Right hindlimb (tissue), 1 donor: ENCODE data around the gene MUCL3.
"Not testable (repeated sequence)": the region's sequence is repeated elsewhere in the genome, so short reads cannot be mapped to it uniquely, and the experiment has no call there.

ENCODE experiments used
- DNase-seq: peaks from one replicate; pipeline ENCODE4 v3.0.0-alpha.2; 2018

Gene MUCL3

DNA sequence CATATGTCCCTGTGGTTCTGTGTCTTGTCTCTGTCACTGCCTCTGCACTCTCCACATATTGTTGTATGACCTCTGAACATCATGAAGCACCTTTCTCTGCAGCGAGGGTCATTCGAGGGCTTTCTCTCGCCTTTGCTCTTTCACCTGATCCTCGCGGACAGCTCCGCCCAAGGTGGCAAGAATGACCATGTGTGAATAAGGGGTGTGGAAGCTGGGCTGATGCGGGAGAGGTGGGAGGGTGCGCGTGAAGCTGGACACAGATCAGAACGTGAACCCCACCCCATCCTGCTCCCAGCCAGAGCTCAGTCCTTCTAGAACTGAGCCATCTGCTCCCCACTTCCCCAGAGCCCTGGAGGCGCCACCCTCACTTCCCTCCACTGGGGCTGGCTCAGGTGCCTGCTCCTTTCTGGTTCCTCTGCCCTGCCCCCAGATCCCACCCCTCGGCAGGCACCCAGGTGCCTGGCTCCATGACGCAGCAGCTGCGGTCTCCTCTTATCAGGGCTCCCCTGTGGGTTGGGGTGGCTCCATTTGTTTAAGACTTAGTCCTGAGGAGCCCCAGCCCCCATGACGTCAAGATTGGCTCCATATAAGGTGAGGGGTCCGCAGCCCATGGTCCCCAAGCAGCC is at the start of gene MUCL3:
TSS of gene MUCL3 (plus strand) at position 613 of the 626 bp plus-strand sequence. CDS start 27 bp downstream, outside the sequence.
- DNase-seq: no peak

DNA sequence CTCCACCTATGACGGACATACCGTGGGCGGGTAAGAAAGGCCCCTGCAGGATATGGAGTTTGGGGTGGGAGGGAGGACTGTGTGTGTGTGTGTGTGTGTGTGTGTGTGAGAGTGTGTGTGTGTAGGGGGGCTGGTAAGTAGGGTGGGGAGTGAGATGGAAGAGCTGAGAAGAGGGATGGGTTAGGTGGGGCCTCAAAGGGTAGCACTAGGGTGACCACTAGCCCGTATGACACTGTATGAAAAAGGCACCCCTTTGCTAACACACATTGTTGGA is 49.4 kb upstream of the MUCL3 start:
- DNase-seq: no peak

DNA sequence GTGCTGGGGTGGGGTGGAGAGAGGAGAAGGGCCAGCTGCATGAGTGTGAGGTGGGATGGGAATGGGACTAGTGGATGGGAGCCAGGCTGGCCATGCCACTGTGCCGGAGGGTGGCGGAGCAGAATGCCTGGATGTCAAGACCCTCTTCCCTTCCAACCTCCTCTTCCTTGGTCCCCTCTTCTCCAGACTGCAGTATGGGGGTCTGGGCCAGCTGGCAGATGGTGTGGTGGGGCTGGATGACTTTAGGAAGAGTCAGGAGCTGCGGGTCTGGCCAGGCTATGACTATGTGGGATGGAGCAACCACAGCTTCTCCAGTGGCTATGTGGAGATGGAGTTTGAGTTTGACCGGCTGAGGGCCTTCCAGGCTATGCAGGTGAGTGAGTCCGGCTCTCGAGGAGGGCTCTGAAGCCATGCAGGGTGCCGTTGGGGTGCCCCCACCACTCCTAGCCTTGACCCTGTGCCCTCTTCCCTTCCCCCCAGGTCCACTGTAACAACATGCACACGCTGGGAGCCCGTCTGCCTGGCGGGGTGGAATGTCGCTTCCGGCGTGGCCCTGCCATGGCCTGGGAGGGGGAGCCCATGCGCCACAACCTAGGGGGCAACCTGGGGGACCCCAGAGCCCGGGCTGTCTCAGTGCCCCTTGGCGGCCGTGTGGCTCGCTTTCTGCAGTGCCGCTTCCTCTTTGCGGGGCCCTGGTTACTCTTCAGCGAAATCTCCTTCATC is 48.8 kb upstream of the MUCL3 start:
- no peak for DNase-seq

DNA sequence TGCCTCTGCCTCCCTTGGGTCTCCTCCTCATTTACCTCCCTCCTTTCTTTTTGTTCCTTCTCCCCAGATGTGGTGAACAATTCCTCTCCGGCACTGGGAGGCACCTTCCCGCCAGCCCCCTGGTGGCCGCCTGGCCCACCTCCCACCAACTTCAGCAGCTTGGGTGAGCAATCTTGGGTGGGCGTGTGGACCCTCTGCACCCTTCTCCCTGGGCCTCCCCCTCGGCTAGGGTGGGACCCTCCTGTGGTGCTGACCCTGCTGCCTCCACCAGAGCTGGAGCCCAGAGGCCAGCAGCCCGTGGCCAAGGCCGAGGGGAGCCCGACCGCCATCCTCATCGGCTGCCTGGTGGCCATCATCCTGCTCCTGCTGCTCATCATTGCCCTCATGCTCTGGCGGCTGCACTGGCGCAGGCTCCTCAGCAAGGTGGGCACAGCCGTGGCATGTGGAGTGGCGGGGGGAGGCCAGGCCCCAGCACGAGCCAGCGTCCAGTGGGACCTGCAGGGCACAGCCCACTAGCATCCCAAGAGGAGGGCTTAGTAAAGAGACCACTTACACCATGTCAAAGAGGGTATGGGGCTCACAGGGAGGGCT is 47.7 kb upstream of the MUCL3 start:
- no peak for DNase-seq

- no peak for DNase-seq
Observed at GRCh38 chr6:30893666-30894065, 47.1 kb upstream of the MUCL3 start.

GRCh38 chr6:30894381-30894780 is 46.4 kb upstream of the MUCL3 start:
- no peak for DNase-seq

DNA sequence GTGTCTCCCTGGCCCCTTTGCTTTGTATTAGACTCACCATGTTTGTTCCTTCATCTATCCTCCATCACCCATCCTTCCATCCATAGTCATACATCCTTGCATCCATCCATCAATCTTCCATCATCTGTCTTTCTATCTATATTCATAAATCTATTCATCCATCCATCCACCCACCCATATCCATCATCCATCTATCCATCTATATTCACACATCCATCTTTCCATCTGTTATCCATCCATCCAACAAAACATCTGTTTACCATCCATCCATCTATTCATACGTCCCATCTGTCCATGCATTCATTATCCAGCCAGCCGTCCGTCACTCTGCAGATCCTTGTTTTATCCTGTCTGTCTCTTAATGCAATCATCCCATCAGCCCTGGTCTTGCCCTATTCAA is 45.8 kb upstream of the MUCL3 start:
- no peak for DNase-seq

- no peak for DNase-seq
Observed at GRCh38 chr6:30895343-30895742, 45.4 kb upstream of the MUCL3 start.

GRCh38 chr6:30896541-30896940 is 44.2 kb upstream of the MUCL3 start:
- DNase-seq: no peak

- no peak for DNase-seq
Observed at GRCh38 chr6:30897882-30898281, 42.9 kb upstream of the MUCL3 start.

GRCh38 chr6:30898750-30899360 is 41.9 kb upstream of the MUCL3 start:
- no peak for DNase-seq

DNA sequence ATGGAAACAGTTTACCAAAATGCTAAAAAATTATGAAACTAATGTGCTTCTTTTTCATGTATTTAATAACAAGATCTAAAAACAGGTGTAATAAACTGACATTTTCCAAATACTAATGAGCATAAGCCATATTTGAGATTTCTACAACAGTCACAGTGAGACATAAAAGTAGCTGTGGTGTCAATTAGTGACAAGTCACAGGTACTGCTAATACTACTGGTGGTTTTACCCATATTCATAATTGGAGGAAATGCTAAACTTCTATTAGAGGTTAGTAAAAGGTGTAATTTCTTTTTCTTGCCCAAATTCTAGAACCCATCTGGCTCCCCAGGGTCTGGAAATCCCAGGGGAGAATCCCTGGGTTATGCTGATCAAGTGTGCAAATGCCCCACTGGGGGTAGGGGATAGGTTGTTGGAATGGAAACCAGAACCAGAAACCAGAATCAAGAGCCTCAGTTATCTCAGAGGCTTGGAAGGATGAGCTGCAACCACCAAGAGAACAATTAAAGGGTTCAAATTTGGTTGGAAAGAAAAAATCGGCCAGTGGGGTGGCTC is 39.8 kb upstream of the MUCL3 start:
- DNase-seq: no peak

DNA sequence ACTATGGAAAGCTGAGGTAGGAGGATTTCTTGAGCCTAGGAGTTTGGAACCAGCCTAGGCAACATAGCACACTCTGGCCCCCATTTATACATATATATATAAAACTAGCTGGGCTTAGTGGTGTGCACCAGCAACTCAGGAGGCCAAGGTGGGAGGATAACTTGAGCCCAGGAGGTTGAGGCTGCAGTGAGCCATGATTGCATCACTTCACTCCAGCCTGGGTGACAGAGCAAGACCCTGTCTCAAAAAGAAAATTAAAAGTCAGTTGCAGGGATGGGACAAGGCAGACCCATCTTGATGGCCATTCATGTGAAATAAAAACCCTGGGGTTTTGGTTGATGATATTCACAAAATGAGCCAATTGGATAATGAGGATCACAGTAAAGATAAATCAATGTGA is 39.3 kb upstream of the MUCL3 start:
- DNase-seq: no peak

- DNase-seq: not testable (repeated sequence)
Observed at GRCh38 chr6:30902196-30902595, 38.6 kb upstream of the MUCL3 start.

- no peak for DNase-seq
Observed at GRCh38 chr6:30902709-30903108, 38.1 kb upstream of the MUCL3 start.

DNA sequence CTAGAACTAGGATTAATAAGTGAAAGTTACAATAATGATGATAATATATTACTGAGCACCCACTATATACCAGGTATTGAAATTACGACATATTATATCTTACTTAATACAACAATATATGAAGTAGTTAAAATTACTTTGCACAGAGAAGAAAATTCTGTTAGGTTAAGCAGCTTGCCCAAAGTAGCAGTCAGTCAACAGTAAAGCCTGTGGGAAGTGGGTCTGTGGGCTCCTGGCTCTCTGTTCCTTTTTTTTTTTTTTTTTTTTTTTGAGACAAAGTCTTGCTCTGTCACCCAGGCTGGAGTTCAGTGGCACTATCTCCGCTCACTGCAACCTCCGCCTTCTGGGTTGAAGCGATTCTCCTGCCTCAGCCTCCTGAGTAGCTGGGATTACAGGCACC is 37.5 kb upstream of the MUCL3 start:
- DNase-seq: no peak

DNA sequence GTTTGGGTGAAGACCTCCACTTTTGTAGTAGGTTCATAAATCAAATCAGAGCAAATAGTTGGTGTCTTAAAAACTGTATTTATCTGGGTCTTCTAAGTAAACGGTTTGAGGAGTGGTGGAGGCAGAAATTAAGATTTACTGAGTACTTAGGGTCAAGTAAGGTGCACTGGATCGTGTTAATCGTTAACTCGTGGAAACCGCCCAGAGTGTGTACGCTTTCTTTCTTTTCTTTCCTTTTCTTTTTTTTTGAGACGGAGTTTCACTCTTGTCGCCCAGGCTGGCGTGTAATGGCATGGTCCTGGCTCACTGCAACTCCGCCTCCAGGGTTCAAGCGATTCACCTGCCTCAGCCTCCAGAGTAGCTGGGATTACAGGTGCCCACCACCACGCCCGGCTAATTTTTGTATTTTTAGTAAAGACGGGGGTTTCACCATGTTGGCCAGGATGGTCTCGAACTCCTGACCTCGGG is 33.4 kb upstream of the MUCL3 start:
- not testable (repeated sequence) for DNase-seq

DNA sequence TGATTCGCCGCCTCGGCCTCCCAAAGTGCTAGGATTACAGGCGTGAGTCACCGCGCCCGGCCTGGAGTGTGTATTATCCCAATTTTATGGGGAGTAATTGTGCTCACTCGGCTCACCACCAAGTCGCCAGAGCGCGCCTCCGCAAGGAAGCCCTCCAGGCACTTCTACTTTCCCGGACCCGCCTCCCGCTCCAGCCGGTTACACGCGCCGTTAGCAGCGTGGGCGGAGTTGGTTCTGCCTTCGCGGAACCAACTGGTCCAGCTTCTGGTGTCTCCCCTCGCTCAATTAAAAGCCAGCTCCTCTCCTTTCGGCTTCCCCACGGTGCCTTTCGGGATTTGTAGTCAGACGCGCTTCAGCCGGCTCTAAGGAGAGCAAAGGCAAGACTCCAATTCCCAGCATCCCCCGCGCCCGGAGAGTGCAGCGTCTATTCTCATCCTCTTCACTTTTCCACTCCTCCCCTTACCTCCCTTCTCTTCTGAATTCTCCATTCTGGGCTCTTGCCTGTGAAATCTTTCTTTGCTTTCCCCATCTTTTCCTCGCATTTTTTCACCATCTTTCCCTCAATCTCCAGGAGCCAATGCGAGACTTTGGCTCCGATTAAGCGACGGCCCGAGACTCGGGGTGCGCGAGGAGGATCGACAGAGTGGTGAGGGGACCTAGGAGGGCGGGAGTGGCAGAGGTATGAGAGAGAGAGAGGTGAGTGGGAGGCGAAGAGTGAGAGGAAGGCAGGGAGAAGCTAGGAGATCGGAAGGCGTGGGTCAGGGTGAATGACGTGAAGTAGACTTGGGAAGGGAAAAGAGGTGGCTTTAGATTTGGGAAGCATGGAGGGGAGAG is 32.8 kb upstream of the MUCL3 start, which contains the start of gene GTF2H4:
TSS of gene GTF2H4 (plus strand) at position 450 of the 834 bp plus-strand sequence.
- peak; percentile 99 for DNase-seq

DNA sequence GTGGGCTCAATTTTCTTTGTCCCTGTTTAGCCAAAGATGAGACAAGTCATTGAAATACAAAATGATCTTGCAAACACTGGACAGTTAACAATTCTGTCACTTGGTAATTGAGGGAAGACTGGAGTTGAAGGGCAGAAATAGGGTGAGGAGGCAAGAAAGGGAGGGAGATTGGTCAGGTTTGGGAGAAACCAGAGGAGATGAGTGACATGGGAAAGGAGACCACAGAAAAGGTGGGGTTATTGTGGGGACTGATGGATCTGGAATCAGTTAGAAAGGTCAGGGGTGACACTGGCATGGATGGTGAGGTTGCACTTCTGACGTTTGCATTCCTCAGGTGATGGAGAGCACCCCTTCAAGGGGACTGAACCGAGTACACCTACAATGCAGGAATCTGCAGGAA is 32.1 kb upstream of the MUCL3 start:
- DNase-seq: no peak

DNA sequence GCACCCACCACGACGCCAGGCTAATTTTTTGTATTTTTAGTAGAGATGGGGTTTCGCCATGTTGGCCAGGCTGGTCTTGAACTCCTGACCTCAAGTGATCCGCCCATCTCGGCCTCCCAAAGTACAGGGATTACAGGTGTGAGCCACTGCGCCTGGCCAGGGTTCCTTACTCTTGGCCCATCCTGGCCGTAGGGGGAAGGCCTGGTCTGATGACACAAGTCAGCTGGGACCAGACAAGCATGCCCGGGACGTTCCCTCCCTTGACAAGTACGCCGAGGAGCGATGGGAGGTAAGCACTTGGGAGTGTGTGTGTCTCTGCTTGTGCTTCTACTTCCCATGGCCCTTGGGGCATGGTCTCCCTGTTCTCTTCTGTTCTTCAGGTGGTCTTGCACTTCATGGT is 30.3 kb upstream of the MUCL3 start:
- DNase-seq: not testable (repeated sequence)

DNA sequence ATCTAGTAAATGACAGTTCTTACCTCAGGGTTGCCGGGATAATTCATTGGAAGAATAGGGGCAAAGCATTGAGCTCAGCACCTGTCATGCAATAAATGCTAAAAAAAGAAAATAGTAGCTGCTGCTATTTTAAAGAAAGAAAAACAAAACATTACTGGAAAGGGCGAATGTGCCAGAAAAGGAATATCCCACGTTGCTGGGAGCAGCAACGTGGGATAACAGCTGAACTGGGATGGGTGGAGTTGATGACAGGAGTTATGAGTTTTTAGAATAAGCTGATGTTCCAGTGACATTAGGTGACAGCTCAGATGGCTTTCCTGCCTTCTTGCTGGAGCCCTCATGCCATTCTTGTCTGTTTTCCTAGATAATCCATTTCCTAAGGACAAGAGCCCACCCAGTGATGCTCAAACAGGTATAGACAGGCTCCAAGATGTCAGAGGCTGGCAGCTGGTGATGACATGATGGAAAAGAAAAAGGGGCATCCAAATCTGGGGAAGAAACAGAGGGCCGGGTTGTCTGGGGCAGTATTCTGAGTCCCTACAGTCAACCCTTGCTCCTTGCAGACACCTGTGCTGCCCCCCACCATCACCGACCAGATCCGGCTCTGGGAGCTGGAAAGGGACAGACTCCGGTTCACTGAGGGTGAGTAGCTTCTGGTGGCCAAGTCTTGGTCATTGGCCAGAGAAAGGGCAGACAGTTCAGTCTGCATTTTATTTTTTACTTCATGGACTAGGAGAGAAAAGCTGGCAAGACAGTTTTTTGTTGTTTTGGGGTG is 27.8 kb upstream of the MUCL3 start:
- no peak for DNase-seq

DNA sequence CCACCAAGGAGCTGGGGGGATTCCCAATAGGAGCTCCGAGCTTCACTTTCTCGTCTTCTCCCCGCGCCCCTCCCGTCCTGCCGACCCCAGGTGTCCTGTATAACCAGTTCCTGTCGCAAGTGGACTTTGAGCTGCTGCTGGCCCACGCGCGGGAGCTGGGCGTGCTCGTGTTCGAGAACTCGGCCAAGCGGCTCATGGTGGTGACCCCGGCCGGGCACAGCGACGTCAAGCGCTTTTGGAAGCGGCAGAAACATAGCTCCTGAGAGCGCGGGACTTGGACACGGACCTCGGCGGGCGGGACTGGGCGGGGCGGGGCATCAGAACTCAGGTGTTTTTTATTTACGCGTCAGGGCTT is 27.1 kb upstream of the MUCL3 start:
- DNase-seq: no peak
